ENCODE data around the gene VKORC1L1.

DNA sequence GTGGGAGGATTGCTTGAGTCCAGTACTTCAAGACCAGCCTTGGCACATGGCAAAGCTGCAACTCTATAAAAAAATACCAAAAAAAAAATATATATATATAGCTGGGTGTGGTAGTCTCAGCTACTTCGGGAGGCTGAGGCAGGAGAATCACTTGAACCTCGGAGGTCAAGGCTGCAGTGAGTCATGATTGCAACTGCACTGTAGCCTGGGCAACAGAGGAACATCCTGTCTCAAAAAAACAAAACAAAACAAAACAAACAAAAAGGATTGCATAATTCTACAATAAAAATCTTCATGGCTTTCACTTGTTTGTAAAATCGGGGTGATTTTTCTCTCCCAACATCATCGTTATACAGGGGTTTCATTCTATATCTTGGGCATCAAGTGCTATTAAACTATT, 74.0 kb downstream of the VKORC1L1 start:
- TF ChIP-seq MAX (IDR thresholded peaks at IDR 0.05) (no peak), FOXM1 (IDR thresholded peaks at IDR 0.05; ENCODE audit: borderline replicate concordance, low read depth) (no peak), TEAD4 (IDR thresholded peaks at IDR 0.05) (no peak), CEBPB (IDR thresholded peaks at IDR 0.05) (no peak), EP300 (IDR thresholded peaks at IDR 0.05; ENCODE audit: borderline replicate concordance) (no peak), RAD21 (IDR thresholded peaks at IDR 0.05; ENCODE audit: low read depth) (no peak), EGR1 (IDR thresholded peaks at IDR 0.05) (no peak), NFIC (IDR thresholded peaks at IDR 0.05) (no peak), TAF1 (IDR thresholded peaks at IDR 0.05; ENCODE audit: low read depth) (no peak), TCF12 (IDR thresholded peaks at IDR 0.05; ENCODE audit: low read depth) (no peak), ZBTB7A (IDR thresholded peaks at IDR 0.05; ENCODE audit: low read depth) (no peak)
- TF ChIP-seq, protein P1, sequence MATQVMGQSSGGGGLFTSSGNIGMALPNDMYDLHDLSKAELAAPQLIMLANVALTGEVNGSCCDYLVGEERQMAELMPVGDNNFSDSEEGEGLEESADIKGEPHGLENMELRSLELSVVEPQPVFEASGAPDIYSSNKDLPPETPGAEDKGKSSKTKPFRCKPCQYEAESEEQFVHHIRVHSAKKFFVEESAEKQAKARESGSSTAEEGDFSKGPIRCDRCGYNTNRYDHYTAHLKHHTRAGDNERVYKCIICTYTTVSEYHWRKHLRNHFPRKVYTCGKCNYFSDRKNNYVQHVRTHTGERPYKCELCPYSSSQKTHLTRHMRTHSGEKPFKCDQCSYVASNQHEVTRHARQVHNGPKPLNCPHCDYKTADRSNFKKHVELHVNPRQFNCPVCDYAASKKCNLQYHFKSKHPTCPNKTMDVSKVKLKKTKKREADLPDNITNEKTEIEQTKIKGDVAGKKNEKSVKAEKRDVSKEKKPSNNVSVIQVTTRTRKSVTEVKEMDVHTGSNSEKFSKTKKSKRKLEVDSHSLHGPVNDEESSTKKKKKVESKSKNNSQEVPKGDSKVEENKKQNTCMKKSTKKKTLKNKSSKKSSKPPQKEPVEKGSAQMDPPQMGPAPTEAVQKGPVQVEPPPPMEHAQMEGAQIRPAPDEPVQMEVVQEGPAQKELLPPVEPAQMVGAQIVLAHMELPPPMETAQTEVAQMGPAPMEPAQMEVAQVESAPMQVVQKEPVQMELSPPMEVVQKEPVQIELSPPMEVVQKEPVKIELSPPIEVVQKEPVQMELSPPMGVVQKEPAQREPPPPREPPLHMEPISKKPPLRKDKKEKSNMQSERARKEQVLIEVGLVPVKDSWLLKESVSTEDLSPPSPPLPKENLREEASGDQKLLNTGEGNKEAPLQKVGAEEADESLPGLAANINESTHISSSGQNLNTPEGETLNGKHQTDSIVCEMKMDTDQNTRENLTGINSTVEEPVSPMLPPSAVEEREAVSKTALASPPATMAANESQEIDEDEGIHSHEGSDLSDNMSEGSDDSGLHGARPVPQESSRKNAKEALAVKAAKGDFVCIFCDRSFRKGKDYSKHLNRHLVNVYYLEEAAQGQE (IDR thresholded peaks at IDR 0.05; ENCODE audit: low read depth), result no peak
